Left kidney (tissue), 8 donors: ENCODE results near the gene SNN. TPM values are rescaled to one million over a fixed set of nuclear protein-coding genes. Genes with fewer than 3 reads are reported as not detected.

Experiments
- DNase-seq: peaks from one replicate; pipeline ENCODE4 v3.0.0-alpha.2; 2013
- long read RNA-seq, 8 donors: transcript quantifications; one replicate each; lab custom pipeline, GENCODE V29; 2026
- polyA plus RNA-seq: library from polyadenylated mRNA; unstranded; fragments of 120-200 nt; gene quantifications from one replicate; pipeline ENCODE4 v1.2.1, GENCODE V29; 2013; ENCODE audit not compliant: insufficient read length

SNN gene
- 33.3 TPM for polyA plus RNA-seq
- long read RNA-seq, donor 1, transcript SNN-201 (2 exons, 3,312 nt) = major isoform, 24 of 24 reads
- long read RNA-seq, donor 1, partial matches to known transcripts = 0 of 24 reads
- long read RNA-seq, donor 1, other reads (novel, unspliced or antisense) = 0 of 24 reads
- long read RNA-seq, donor 2, transcript SNN-201 (2 exons, 3,312 nt) = major isoform, 11 of 11 reads
- long read RNA-seq, donor 2, partial matches to known transcripts = 0 of 11 reads
- long read RNA-seq, donor 2, other reads (novel, unspliced or antisense) = 0 of 11 reads
- long read RNA-seq, donor 3, transcript SNN-201 (2 exons, 3,312 nt) = major isoform, 11 of 11 reads
- long read RNA-seq, donor 3, partial matches to known transcripts = 0 of 11 reads
- long read RNA-seq, donor 3, other reads (novel, unspliced or antisense) = 0 of 11 reads
- long read RNA-seq, donor 4, partial matches to known transcripts = 0 of 2 reads
- long read RNA-seq, donor 4, other reads (novel, unspliced or antisense) = 0 of 2 reads
- long read RNA-seq, donor 5, transcript SNN-201 (2 exons, 3,312 nt) = major isoform, 20 of 86 reads
- long read RNA-seq, donor 5, partial matches to known transcripts = 66 of 86 reads
- long read RNA-seq, donor 5, other reads (novel, unspliced or antisense) = 0 of 86 reads
- long read RNA-seq, donor 6, transcript SNN-201 (2 exons, 3,312 nt) = major isoform, 18 of 18 reads
- long read RNA-seq, donor 6, partial matches to known transcripts = 0 of 18 reads
- long read RNA-seq, donor 6, other reads (novel, unspliced or antisense) = 0 of 18 reads
- long read RNA-seq, donor 7, transcript SNN-201 (2 exons, 3,312 nt) = major isoform, 26 of 46 reads
- long read RNA-seq, donor 7, partial matches to known transcripts = 11 of 46 reads
- long read RNA-seq, donor 7, other reads (novel, unspliced or antisense) = 9 of 46 reads
- long read RNA-seq, donor 8, partial matches to known transcripts = 22 of 25 reads
- long read RNA-seq, donor 8, other reads (novel, unspliced or antisense) = 0 of 25 reads

DNA sequence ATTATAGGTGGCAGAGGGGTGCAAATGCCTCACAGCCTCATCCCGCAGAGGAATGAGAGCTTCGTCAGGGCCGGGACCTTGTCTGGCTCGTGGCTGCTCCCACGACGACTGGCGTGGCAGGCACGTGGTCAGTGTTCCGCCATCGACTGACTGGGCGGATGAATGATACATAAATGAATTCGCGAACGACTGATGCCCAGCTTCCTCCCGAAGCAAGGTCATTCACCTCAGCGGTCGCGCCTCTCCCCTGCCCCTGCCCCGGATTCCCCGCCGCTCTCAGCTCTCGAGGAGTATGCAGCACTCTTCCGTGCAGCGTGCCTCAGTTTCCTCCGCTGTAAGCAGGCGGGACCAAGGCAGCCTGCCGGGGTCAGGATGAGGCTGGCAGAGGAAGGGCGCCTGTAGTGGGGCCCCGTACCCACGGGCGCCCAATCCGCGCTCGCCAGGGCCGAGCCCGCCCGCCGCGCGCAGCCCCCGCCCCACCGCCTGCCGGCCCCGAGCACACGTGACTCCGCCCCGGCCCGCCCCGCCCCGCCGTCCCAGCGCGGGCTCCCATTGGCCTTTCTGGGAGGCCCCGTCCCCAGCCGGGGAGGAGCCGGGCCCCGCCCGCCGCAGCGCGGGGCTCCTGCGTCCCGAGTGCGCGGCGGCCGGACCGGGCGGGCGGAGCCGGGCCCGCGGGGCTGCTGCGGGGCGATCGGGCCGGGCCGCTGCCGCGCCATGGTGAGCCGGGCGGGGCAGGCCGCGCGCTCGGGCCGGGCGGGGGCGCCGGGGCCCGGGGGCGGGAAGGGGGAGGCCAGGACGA is at the start of gene SNN:
SNN (plus strand) TSS at position 632 of the 799 bp plus-strand sequence. CDS start 7,605 bp downstream, outside the sequence.
- peak; percentile 92 for DNase-seq

DNA sequence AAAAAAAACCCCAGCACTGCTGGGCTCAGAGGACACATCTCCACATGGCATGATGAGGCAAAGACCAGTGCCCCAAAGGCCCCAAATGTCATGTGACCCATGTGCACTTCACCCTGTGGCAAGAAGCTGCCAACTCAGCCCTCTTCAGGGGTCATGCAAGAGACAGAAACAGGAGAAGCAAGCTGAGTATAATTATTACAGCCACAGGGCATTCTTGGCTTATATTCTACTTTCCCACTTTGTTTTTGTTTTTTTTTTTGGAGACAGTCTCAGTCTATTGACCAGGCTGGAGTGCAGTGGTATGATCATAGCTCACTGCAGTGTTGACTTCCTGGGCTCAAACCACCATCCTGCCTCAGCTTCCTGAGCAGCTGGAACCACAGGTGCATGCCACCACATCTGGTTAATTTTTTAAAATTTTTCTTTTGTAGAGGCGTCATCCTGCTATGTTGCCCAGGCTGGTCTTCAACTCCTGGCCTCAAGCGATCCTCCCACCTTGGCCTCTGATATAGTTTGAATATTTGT is 48.9 kb upstream of the SNN start:
- no peak for DNase-seq

GRCh38 chr16:11620243-11621003 is 47.8 kb upstream of the SNN start:
- DNase-seq = no peak

- DNase-seq = no peak
These were observed 46.7 kb upstream of the SNN start for GRCh38 chr16:11621539-11621919.

DNA sequence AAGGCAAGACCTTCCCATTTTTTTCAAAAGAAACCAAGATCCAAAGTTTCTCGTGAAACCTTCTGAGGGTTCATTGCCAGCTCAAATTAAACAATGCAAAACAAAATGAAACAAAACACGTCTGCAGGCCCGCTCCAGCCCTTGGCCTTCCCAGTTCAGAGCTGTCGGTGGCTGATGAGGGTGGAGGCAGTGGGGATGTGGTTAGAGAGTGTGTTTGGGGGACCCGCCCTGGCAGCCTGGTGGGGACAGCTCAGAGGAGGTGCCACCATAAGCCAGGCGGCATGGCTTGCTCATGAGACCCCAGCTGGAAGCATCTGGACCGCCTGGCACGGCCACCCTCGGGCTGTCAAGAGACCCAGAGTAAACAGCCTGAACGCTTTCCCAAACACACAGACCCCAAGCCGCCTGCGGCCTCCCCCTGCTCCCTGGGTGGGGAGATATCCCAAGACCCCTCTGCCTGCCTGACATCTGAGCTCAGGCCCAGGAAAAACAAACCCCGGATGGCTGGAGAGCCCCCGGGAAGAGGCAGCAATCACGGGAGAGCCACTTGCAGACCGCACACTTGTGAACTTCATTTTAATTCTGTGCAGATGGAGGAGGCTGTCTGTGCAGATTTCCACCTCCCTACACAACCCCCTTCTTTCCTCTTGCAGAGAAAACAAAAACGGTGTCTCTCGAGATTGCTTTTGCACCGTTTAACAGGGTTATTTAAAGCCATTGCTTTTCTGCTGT is 46.2 kb upstream of the SNN start:
- DNase-seq = no peak

- DNase-seq = no peak
These were observed 44.0 kb upstream of the SNN start for GRCh38 chr16:11624205-11624604.

GRCh38 chr16:11624636-11625607 is 43.3 kb upstream of the SNN start:
- DNase-seq = no peak

DNA sequence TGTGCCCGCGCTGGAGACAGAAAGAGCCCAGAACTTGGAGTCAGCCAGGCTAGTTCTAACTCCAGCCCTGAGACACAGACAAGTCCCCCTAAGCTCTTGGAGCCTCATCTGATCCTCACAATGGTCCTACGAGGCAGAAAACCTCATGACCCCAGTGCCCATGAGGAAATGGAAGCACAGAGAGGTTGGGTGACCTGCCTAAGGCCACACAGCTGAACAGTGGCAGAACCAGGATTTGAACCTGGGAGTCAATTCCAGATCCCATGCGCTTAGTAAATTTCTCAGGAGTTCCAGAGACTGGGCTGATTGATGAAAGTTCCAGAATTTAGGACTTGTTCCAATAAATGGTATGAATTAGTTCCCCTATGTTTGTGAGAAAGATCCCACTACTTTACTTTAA is 42.5 kb upstream of the SNN start:
- no peak for DNase-seq

- no peak for DNase-seq
These were observed 41.5 kb upstream of the SNN start for GRCh38 chr16:11626657-11627291.

DNA sequence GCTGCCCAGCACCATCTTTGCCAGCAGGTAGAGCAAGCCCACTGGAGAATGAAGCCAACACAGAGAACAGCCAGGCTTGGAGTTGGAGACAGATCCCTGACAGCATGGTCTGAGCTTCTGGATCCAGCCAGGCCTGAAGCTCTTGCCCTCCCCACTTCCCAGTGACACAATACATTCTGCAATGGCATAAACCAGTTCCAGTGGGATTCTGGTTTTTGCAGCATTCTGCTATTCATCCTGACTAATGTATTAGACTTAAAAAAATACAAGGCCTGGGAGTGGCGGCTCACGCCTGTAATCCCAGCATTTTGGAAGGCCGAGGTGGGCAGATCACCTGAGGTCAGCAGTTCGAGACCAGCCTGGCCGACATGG is 41.0 kb upstream of the SNN start:
- DNase-seq = no peak

DNA sequence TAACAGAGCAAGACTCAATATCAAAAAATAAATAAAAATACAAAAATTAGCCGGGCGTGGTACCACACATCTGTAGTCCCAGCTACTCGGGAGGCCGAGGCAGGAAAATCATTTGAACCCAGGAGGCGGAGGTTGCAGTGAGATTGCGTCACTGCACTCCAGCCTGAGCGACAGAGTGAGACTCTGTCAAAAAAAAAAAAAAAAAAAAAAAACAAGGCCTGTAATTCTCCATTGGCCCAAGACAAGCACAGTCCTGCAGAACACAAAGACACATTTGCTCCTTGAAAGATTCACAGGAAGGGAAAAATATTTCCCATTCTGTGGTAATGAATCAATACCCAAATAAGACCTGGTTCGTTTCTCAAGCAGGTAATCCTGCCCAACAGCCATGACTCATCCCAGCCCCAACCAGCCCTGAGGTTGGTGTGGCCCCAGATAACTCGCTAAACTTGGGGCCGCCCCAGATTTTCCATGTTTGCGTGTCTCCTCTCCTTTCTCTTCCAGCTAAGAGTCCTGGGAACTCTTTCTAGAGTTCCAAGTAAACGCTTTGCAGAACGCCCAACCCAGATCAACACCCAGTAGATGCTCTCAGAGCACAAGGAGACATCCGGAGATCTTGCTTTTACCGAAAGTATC is 40.3 kb upstream of the SNN start:
- no peak for DNase-seq

DNA sequence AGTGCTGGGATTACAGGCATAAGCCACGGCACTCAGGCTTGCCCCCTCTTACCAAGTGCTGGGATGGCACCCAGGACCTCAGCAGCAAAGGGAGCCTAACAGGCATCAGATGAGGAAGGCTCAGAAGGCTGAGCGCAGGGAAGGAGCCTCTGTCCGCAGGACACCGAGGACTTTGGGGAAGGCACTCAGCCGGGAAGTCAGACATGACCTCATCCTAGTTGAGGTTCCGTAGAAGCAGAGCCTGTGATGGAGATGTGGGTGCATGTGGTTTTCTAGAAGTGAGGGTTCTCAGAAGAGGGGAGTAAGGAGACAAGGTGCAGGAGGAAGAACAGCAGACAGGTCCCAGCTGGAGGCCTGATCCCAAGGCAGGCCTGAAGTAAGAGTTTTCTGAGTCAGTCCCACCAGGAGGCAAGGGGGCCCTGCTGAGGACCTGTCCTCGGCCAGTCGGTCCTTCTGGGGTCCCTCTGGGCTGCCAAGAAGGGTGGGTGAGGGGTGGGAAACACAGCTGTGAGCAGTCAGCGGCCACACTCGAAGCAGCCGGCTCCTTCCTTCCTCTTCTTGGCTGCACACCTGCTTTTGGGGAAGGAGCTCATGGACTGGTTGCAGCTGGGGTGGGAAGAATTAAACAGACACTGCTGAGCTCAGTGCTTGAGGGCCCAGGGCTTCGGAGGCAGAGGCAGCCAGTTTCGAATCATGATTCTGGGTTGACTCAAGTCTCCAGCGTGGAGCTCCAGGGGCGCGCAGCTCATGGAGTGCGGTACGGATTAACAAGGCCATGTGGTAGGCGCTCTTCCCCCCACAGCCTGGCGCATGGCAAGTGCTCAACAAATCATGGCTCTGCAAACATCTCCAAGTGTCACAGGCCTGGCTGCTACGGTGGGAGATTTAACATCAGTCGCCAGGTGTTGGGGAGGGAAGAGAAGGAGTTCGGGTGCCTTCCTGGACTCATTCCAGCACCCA is 38.9 kb upstream of the SNN start:
- DNase-seq = no peak

GRCh38 chr16:11630046-11630767 is 38.0 kb upstream of the SNN start:
- no peak for DNase-seq

- no peak for DNase-seq
These were observed 37.5 kb upstream of the SNN start for GRCh38 chr16:11630768-11631056.

DNA sequence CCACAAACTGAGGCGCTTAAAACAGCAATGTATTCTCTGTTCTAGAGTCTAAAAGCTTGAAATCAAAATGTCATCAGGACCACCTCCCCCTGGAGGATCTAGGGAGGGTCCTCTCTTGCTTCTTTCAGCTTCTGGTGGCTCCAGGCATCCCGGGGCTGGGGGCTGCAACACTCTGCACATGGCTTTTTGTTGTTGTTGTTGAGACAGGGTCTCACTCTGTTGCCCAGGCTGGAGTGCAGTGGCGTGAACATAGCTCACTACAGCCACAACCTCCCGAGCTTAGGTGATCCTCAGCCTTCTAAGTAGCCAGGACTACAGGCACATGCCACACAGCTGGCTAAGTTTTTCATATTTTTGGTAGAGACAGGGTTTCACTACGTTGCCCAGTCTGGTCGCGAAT is 37.0 kb upstream of the SNN start:
- DNase-seq = no peak

- DNase-seq = peak; percentile 68
These were observed 35.8 kb upstream of the SNN start for GRCh38 chr16:11632455-11632939.
